ENCODE data around the gene FRMPD3.

The FRMPD3 gene

DNA sequence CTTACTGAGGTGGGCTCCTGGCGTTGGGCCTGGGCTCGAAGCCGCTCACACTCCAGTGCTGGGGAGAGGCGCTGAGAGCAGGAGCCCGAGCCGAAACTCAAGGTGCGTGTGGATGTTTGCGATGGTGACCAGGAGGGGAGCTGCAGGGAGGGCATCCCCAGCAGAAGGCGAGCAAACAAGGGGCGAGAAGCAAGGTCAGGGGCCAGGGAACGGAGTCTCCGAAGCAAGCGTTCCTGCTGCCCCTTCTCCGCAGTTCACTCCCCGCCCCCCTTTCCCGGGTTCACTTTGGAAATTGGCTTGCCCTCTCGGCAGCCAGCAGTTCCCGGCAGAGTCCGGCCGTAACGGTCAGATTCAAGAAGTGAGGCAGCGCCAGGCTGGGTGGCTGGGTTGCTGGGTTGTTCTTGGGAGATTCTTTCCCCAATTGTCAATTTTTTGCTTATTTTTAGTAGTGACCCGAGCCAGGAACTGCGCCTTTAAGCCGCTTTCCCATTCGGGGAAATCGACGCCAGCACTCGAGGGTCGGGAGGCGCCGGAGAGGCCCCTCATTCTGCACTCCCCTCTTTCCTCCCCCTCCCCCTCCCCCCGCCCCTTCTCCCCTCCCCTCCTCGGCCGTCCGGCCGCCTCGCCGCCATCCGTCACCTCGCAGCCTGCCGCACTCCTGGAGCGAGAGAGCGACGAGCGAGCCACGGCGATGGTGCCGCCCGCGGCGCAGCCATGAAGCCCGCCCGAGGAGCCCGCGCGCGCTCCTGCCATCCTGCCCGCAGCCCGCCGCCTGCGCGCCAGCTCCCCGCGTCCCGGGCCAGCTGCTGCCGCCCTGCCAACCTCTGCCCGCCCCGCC lies at the start of gene FRMPD3:
FRMPD3 (plus strand) TSS at position 655 of the 838 bp plus-strand sequence. CDS start 76,937 bp downstream, outside the sequence.
- H3K9me3 Mint-ChIP-seq, result no peaks in the 10 kb centered on the region
- peaks cover 18% of the 10 kb centered on the region for H3K4me1 Mint-ChIP-seq
- no peak within 1 kb of the TSS for H3K27ac Mint-ChIP-seq
- ATAC-seq, result no peak
- H3K27me3 Mint-ChIP-seq, result peaks cover 34% of the 10 kb centered on the region
- DNase-seq, result no peak
- H3K36me3 Mint-ChIP-seq (ENCODE audit: low read depth), result no peaks in the 10 kb centered on the region
- peak within 1 kb of the TSS; percentile 50 for H3K4me3 Mint-ChIP-seq

GRCh38 chrX:107420571-107420970 lies 28.9 kb upstream of the FRMPD3 start:
- peaks cover 4% of the 10 kb centered on the region for H3K9me3 Mint-ChIP-seq
- no peak overlapping the region for H3K27ac Mint-ChIP-seq
- H3K4me1 Mint-ChIP-seq, result no peaks in the 10 kb centered on the region
- no peak for ATAC-seq
- no peaks in the 10 kb centered on the region for H3K36me3 Mint-ChIP-seq (ENCODE audit: low read depth)
- DNase-seq, result no peak
- peaks cover 7% of the 10 kb centered on the region for H3K27me3 Mint-ChIP-seq
- no peak overlapping the region for H3K4me3 Mint-ChIP-seq

DNA sequence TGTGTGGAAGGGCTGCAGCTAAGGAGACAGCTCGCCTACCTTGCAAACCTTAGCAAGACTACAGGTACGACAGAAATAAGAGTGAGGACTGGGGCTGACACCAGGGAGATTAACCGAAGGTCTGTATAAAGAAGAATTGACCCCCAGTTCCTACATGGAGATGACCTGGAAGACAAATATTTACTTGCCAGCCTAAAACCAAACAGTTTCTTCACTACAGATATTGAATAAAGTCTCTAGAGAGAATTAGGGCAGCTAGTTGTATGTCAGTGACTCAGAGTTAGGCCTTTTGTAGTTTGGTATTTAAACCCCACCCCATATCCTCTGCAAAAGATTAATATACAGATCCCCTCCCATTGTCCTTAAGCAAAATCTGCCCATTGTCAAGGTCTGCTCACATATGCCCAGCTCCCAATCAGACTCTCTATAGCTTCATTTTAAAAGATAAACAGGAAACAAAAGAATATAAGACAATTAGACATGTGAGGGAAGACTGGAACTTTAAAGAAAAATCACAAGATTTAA lies 28.1 kb upstream of the FRMPD3 start:
- Mint-ChIP-seq H3K36me3 (ENCODE audit: low read depth) (no peaks in the 10 kb centered on the region), H3K27me3 (peaks cover 7% of the 10 kb centered on the region), H3K4me3 (no peak overlapping the region), H3K4me1 (no peaks in the 10 kb centered on the region), H3K9me3 (peaks cover 4% of the 10 kb centered on the region), H3K27ac (no peak overlapping the region)
- ATAC-seq (no peak), DNase-seq (no peak)

DNA sequence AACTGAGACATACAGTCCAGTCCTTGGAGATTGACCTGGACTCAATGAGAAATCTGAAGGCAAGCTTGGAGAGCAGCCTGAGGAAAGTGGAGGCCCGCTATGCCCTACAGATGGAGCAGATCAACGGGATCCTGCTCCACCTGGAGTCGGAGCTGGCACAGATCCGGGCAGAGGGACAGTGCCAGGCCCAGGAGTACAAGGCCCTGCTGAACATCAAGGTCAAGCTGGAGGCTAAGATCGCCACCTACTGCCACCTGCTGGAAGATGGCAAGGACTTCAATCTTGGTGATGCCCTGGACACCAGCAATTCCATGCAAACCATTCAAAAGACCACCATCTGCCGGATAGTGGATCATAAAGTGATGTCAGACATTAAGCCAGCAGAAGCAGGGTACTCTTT lies 20.4 kb upstream of the FRMPD3 start:
- H3K4me1 Mint-ChIP-seq, result no peaks in the 10 kb centered on the region
- no peak overlapping the region for H3K4me3 Mint-ChIP-seq
- peaks cover 4% of the 10 kb centered on the region for H3K9me3 Mint-ChIP-seq
- H3K36me3 Mint-ChIP-seq (ENCODE audit: low read depth), result no peaks in the 10 kb centered on the region
- ATAC-seq (no peak), DNase-seq (peak; percentile 30)
- no peak overlapping the region for H3K27ac Mint-ChIP-seq
- H3K27me3 Mint-ChIP-seq, result peaks cover 3% of the 10 kb centered on the region

- ATAC-seq, result no peak
- no peaks in the 10 kb centered on the region for H3K4me1 Mint-ChIP-seq
- no peak overlapping the region for H3K27ac Mint-ChIP-seq
Observed at GRCh38 chrX:107440187-107440586, 9.3 kb upstream of the FRMPD3 start.

GRCh38 chrX:107440692-107441091 lies 8.8 kb upstream of the FRMPD3 start:
- H3K27ac Mint-ChIP-seq, result no peak overlapping the region
- peaks cover 5% of the 10 kb centered on the region for H3K27me3 Mint-ChIP-seq
- no peaks in the 10 kb centered on the region for H3K4me1 Mint-ChIP-seq
- ATAC-seq, result no peak
- no peaks in the 10 kb centered on the region for H3K36me3 Mint-ChIP-seq (ENCODE audit: low read depth)
- no peak for DNase-seq
- H3K9me3 Mint-ChIP-seq, result no peaks in the 10 kb centered on the region
- H3K4me3 Mint-ChIP-seq, result no peak overlapping the region

More at GRCh38 chrX:107440187-107440586, 9.3 kb upstream of the FRMPD3 start:
- no peak for DNase-seq
- Mint-ChIP-seq H3K27me3 (peaks cover 5% of the 10 kb centered on the region), H3K36me3 (ENCODE audit: low read depth) (no peaks in the 10 kb centered on the region), H3K4me3 (no peak overlapping the region), H3K9me3 (no peaks in the 10 kb centered on the region)

GRCh38 chrX:107442914-107443527 lies 6.4 kb upstream of the FRMPD3 start:
- Mint-ChIP-seq H3K36me3 (ENCODE audit: low read depth) (no peaks in the 10 kb centered on the region), H3K4me1 (no peaks in the 10 kb centered on the region), H3K27ac (no peak overlapping the region), H3K9me3 (no peaks in the 10 kb centered on the region), H3K4me3 (no peak overlapping the region), H3K27me3 (peaks cover 12% of the 10 kb centered on the region)
- ATAC-seq (no peak), DNase-seq (no peak)

- peaks cover 21% of the 10 kb centered on the region for H3K27me3 Mint-ChIP-seq
- no peak overlapping the region for H3K27ac Mint-ChIP-seq
- no peak overlapping the region for H3K4me3 Mint-ChIP-seq
- no peaks in the 10 kb centered on the region for H3K36me3 Mint-ChIP-seq (ENCODE audit: low read depth)
- ATAC-seq (no peak), DNase-seq (no peak)
- peaks cover 3% of the 10 kb centered on the region for H3K4me1 Mint-ChIP-seq
- no peaks in the 10 kb centered on the region for H3K9me3 Mint-ChIP-seq
Observed at GRCh38 chrX:107445146-107445545, 4.3 kb upstream of the FRMPD3 start.

GRCh38 chrX:107445631-107446030 lies 3.8 kb upstream of the FRMPD3 start:
- Mint-ChIP-seq H3K27me3 (peaks cover 24% of the 10 kb centered on the region), H3K9me3 (no peaks in the 10 kb centered on the region), H3K36me3 (ENCODE audit: low read depth) (no peaks in the 10 kb centered on the region), H3K27ac (no peak overlapping the region), H3K4me1 (peaks cover 7% of the 10 kb centered on the region), H3K4me3 (no peak overlapping the region)
- ATAC-seq (no peak), DNase-seq (no peak)

DNA sequence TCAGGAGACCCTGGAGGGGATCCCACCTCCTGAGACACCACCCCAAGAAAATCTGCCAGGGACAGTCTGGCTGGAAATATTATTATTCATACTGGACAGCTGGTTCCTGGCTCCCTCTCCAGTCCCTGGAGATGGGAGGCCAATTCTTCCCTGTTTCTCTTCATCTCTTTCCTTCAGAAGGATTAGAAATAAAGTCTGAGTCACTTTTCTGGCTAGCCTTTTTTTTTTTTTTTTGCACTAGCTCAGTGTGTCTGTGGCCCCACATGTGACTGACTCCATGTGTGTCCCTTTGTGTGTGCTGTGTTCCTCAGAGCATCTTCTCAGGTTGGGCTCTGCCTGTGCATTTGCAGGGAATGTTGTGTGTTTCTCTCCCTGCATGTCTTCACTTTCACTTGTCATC lies 1.8 kb upstream of the FRMPD3 start:
- no peak for ATAC-seq
- DNase-seq, result no peak
- peaks cover 33% of the 10 kb centered on the region for H3K27me3 Mint-ChIP-seq
- peaks cover 18% of the 10 kb centered on the region for H3K4me1 Mint-ChIP-seq
- H3K4me3 Mint-ChIP-seq, result no peak overlapping the region
- no peaks in the 10 kb centered on the region for H3K9me3 Mint-ChIP-seq
- H3K27ac Mint-ChIP-seq, result no peak overlapping the region
- H3K36me3 Mint-ChIP-seq (ENCODE audit: low read depth), result no peaks in the 10 kb centered on the region

GRCh38 chrX:107448625-107448997 lies 841 bp upstream of the FRMPD3 start:
- H3K9me3 Mint-ChIP-seq, result no peaks in the 10 kb centered on the region
- H3K27ac Mint-ChIP-seq, result no peak overlapping the region
- H3K36me3 Mint-ChIP-seq (ENCODE audit: low read depth), result no peaks in the 10 kb centered on the region
- peaks cover 18% of the 10 kb centered on the region for H3K4me1 Mint-ChIP-seq
- no peak for DNase-seq
- no peak for ATAC-seq
- peak overlapping the region; percentile 46 for H3K4me3 Mint-ChIP-seq
- H3K27me3 Mint-ChIP-seq, result peaks cover 34% of the 10 kb centered on the region

- peaks cover 31% of the 10 kb centered on the region for H3K27me3 Mint-ChIP-seq
- H3K4me1 Mint-ChIP-seq, result peaks cover 18% of the 10 kb centered on the region
- peak overlapping the region; percentile 50 for H3K4me3 Mint-ChIP-seq
- H3K27ac Mint-ChIP-seq, result no peak overlapping the region
- ATAC-seq, result peak; percentile 25
- no peaks in the 10 kb centered on the region for H3K36me3 Mint-ChIP-seq (ENCODE audit: low read depth)
- DNase-seq, result no peak
- no peaks in the 10 kb centered on the region for H3K9me3 Mint-ChIP-seq
Observed at GRCh38 chrX:107450823-107451509, 1.5 kb downstream of the FRMPD3 start.

DNA sequence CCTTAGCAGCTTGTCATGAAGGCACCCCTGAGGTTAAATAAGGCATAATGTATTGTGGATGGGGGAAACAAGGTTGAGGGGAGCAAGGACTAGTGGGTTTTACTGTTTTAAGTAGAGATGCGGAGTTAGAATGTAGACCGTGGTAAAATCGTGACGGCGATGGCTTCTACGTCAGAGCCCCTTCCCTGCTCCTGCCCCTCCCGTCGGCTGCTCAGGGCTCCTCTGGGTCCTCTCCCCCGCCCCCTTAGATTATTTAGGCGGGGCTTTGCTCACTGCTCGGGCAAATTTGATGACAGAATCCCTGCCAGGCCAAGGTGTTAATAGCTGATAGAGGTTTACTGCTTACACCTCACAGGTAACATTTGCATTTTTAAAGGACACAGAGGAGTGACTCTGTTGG lies 2.3 kb downstream of the FRMPD3 start:
- no peak overlapping the region for H3K27ac Mint-ChIP-seq
- no peak for DNase-seq
- H3K27me3 Mint-ChIP-seq, result peaks cover 37% of the 10 kb centered on the region

DNA sequence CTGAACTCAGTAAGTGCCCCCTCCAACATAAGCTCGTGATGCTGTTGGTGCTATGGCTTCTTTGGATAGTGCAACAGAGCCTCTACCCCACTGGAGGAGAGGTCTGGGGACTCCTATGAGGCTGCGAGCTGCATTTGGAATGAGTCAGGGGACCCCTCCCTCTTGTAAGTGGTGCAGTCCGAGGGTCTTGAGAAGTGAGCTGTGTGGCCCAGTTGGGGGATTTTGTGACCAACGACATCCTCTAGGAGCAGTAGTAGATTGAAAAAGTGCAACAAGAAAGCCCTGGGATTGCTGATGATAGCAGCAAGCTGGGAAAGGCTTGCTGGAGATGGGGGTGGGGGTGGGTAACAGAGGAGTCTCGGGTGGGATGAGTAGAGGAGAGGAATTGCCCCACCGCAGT lies 3.1 kb downstream of the FRMPD3 start:
- no peak overlapping the region for H3K27ac Mint-ChIP-seq
- H3K4me1 Mint-ChIP-seq, result peaks cover 18% of the 10 kb centered on the region
- H3K36me3 Mint-ChIP-seq (ENCODE audit: low read depth), result no peaks in the 10 kb centered on the region
- no peaks in the 10 kb centered on the region for H3K9me3 Mint-ChIP-seq
- H3K4me3 Mint-ChIP-seq, result no peak overlapping the region
- ATAC-seq (no peak), DNase-seq (no peak)
- peaks cover 35% of the 10 kb centered on the region for H3K27me3 Mint-ChIP-seq

More for the DNA sequence above, 2.3 kb downstream of the FRMPD3 start:
- no peak for ATAC-seq
- no peaks in the 10 kb centered on the region for H3K36me3 Mint-ChIP-seq (ENCODE audit: low read depth)
- no peaks in the 10 kb centered on the region for H3K9me3 Mint-ChIP-seq
- no peak overlapping the region for H3K4me3 Mint-ChIP-seq
- H3K4me1 Mint-ChIP-seq, result peaks cover 18% of the 10 kb centered on the region
